COLO668 (cell line): ENCODE data around the gene DNAJC19.
A peak's percentile ranks its signal among the peaks of the same experiment; 100 is the strongest.
"Not testable (repeated sequence)": the region's sequence is repeated elsewhere in the genome, so short reads cannot be mapped to it uniquely, and the experiment has no call there.

Source experiments
- DNase-seq: peaks from one replicate; lab custom pipeline; 2025; ENCODE audit not compliant: unreplicated experiment; lab: John Stamatoyannopoulos, UW

DNAJC19 gene

DNA sequence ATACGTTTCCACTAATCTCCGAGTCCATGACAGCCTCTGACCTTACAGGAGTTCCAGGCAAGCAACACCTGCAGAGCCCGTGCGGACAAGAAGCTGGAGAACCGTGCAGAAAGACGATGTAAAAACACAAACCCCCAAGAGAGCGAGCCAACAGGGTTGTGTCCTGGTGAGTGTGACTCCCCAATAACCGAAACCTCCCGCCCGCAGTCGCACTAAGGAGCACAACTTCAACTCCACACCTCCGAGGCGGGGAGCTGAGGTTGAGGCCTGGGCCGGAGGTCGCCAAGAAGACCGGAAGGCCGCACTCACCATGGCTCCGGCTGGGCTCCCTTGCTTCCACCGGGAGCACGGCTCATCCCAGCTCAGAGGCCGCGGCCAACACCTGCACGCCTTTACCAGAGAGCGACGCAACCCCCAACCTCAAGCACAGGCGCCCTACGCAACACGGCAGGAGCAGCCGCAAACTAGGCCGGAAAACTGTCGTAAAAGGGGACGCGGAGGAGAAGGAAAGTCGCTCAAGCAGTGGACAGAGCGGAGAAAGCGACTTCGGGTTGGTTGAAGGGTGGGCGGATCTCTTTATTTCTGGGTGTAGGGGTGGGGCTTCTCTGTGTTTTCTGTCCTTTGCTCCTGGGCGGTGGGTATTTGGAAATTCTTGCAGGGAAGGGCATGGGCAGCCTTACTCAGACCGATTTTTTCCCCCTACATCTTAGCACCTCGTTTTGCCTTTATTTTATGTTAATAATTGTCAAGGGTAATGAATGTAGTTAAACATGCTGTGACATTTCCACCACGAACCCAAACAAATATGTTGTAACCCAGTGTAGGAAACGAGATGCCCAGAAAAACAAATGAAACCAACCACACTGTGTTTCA lies at the start of gene DNAJC19:
Gene DNAJC19, minus strand, starts transcription at position 446 of the 873 bp plus-strand sequence. Its CDS starts 134 bp downstream, at position 312.
- peak; percentile 89 for DNase-seq

DNA sequence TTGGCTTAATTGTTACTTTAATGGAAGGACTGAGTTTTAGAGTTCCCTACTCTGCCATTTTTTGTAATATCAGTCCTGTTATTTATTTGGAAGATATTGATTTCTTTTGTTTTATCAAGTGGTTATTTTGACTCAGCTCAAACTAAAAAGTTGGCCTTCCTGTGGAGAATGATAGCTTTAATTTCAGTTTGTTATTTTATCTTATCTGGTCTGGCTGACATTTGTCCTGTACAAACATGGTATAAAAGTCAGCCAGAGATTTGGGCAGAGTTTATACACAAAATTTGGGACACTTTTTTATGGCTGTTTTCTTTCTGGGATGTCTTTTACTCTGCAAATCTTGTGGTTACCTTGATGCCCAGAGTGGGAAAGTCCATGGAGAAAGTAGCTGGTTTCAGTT lies 41.4 kb upstream of the DNAJC19 start:
- no peak for DNase-seq

DNA sequence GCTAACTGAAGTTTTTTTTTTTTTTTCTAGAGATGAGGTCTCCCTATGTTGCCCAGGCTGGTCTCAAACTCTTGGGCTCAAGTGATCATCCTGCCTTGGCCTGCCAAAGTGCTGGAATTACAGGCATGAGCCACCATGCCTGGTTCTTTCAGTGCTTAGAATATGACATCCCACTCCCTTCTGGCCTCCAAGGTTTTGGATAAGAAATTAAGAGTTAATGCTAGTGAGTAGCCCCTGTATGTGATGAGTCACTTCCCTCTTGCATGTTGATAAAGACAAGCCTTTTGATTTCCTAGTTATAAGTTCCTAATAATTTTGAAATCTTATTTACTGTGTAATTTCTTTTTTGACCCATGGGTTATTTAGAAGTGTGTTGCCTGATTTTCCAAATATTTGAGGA lies 35.7 kb upstream of the DNAJC19 start:
- no peak for DNase-seq

DNA sequence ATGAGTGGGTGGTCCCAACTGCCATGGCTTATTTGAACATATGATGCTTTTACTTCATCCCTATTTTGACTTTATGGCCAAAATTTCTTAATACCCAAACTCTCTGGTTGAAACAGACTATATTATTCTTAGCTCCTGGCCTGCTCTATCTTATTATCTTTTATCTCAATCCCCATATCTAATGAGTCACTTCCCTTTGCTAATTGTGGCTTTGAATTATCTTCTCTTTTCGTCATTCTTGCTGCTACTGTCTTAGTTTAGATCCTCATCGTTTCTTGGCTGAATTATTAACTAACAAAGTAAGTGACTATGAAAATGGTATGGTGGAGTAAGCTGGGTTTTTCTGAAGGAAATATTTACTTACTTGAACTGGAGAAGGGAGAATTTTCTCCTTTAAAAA lies 28.2 kb upstream of the DNAJC19 start:
- DNase-seq: no peak

DNA sequence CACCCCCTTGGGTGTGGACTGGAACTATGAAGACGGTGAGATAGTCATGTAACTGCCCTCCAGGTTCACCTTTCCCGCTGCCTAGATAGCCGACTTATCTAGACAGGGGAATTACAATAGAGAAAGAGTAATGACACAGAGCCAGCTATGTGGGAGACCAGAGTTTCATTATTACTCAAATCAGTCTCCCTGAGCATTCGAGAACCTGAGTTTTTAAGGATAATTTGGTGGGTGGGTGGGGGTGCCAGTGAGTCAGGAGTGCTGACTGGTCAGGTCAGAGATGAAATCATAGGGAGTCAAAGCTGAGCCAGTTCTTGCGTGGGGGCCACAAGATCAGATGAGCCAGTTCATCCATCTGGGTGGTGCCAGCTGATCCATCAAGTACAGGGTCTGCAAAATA lies 19.7 kb upstream of the DNAJC19 start:
- no peak for DNase-seq

DNA sequence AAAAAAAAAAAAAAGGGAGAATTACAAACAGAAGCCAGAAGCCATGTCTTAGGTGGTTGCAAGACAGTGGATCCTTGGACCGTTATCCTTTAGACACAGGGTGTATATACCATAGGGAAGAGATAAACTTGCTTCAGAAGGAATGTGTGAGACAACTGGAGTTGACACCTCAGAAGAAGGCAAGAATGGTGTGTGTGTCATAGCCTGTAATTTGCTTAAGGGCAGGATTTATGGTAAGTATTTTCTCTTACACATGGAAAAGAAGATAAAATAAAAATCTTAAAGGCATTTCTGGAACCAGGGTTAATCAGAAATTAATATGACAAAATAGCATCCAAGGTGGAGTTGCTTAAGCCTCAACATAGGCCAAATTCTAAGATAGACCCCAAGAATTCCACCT lies 19.3 kb upstream of the DNAJC19 start:
- DNase-seq: no peak

DNA sequence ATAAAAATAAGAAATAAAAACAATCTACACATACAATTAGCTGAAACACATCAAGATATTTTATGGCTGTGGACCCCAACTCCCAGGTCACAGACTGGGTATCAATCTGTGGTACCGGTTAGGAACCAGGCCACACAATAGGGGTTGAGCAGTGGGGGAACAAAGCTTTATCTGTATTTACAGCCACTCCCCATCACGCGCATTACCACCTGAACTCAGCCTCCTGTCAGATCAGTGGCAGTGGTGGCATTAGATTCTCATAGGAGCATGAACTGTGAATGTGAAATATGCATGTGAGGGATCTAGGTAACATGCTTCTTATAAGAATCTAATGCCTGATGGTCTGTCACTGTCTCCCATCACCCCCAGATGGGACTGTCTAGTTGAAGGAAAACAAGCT lies 17.7 kb upstream of the DNAJC19 start:
- no peak for DNase-seq

DNA sequence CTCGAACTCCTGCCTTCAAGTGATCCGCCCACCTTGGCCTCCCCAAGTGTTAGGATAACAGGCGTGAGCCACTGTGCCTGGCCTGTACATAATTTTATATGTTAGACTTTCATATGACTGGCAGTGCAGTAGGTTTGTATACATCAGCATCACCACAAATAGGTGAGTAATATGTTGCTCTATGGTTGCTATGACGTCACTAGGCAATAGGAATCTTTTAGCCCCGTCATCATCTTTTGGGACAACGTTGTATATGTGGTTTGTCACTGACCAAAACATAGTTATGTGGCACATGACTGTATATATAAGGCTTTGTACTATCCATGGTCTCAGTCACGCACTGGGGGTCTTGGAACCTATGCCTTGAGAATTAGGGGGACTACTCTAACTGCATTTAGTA lies 17.0 kb upstream of the DNAJC19 start:
- no peak for DNase-seq

DNA sequence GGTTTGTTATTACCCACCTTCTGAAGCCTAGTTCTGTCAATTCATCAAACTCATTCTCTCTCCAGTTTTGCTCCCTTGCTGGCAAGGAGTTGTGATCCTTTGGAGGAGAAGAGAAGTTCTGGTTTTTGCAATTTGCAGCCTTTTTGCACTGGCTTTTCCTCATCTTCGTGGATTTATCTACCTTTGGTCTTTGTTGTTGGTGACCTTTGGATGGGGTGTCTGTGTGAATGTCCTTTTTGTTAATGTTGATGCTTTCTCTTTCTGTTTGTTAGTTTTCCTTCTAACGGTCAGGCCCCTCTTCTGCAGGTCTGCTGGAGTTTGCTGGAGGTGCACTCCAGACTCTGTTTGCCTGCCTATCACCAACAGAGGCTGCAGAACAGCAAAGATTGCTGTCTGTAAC lies 13.9 kb upstream of the DNAJC19 start:
- not testable (repeated sequence) for DNase-seq

DNA sequence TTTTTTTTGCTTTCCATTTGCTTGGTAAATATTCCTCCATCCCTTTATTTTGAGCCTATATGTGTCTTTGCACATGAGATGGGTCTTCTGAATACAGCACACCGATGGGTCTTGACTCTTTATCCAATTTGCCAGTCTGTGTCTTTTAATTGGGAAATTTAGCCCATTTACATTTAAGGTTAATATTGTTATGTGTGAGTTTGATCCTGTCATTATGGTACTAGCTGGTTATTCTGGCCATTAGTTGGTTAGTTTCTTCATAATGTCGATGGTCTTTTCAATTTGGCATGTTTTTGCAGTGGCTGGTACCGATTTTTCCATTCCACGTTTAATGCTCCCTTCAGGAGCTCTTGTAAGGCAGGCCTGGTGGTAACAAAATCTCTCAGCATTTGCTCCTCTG lies 12.8 kb upstream of the DNAJC19 start:
- not testable (repeated sequence) for DNase-seq

DNA sequence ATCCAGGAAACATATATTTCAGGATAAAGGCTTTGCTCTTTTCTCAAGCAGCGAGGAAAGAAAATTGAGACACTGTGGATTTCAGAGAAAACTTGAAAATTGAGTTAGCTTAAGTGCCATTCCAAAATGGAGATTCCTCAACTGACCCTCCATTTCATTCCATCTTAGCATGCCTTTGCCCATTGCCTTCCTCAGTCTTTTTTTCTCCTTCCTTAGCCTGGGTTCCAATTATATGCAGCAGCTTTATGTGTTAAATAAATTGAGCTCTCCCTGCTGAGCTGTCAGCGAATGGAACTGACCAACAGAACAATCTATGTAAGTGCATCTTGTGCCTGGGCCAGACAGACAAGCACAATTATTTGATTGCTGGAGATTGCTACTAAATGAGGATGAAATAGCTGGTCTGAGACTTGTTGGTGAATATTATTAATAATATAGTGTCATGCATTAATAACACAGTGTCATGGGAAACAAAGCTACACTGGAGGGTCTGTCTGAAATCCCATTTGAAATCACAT lies 6.9 kb upstream of the DNAJC19 start:
- DNase-seq: no peak

DNA sequence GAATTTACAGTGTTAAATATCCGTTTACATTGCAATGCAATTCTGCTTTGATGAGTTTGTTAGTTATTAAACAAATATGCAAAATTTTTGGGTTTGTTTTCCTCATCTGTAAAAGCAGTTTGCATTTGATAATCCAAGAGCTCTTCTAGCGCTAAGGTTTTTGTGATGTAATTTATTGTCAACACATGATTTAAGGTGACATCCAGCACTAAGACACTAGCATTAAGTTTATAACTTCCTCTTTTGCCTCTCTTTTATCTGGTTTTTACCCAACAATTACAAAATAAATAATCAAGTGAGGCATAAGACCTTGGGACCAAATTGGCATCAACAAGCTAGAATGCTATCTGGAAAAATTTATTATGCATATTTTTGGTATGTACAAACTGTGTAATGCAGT lies 969 bp upstream of the DNAJC19 start:
- no peak for DNase-seq

DNA sequence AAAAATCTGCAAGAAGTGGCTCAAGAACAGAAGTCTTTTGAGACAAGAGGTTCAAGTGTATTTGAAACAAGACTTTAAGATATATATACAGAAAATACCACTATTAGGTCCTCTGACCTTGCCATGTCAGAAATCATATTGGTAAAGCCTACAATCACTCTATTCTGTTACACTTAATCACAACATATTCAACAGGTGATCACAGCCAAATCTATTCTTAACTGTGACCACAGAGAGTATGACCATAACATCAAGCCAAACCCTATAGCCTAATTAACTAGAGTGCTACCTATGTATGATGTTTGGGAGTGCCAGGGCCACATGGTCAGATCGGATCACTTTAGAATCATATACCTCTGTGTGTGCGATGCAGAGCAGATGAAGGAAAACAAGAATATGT lies 2.2 kb downstream of the DNAJC19 start:
- no peak for DNase-seq

DNA sequence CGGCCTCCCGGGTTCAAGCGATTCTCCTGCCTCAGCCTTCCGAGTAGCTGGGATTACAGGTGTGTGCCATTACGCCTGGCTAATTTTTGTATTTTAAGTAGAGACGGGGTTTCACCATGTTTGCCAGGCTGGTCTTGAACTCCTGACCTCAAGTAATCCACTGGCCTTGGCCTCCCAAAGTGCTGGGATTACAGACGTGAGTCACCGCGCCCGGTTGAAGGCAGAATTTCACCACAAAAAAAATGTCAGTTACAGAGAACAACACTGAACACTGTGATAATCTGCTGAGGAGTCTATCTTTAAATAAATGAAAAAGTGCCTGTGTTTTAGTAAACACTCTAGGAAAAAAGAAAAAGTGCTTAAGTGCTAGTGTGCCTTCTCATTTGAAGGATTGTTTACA lies 3.2 kb downstream of the DNAJC19 start:
- DNase-seq: not testable (repeated sequence)

DNA sequence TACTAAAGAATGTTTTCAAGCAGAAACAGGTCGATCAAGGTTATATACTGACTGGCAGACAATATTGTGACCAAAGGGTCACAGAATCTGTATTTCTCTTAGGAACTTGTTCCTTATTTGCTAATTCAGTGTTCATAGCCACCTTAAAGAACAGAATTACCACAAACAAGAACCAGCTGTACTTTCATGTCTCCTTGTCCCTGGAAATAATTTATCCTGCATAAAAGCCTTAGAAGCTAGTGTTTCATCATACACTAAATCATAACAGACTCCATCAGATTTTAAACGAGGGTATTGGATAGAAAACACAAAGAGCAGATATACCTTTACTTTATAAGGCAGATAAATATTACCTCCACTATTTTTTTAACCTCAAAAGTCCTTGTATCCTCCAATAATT lies 6.4 kb downstream of the DNAJC19 start:
- no peak for DNase-seq

DNA sequence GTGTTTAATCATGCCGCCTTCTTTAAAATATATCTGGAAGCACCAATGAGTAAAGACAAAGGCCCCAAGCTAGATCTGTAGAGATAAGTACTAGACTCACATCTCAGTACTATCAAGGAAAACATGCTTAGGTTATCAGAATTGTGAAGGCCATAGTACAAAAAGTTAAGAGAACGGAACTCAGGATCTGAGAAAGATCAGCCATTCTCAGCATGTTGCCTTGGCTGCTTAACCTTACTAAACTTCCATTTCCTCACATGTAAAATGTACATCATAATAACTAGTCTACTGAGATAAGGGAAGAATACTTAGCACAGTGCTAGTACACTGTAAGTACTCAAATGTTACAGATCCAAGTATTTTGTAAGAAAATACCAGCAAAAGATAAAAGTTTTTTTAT lies 7.6 kb downstream of the DNAJC19 start:
- DNase-seq: no peak

DNA sequence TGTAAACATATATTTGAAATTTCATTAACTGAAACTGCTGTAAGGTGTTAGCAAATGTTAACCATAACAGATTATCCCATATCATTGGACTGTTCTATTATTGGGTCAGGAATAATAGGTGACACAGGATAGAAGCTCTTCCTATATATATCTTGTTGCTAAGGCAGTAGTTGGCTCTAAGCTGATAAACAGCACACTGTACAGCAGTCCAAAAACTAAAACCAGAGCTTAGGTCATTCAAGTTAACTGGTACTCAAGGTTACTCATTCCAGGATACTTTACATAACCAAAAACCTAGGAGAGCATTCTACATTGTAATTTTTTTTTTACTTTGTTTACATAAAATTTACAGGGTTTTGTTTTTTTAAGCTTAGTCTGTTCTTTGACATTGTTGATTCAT lies 8.9 kb downstream of the DNAJC19 start:
- no peak for DNase-seq

DNA sequence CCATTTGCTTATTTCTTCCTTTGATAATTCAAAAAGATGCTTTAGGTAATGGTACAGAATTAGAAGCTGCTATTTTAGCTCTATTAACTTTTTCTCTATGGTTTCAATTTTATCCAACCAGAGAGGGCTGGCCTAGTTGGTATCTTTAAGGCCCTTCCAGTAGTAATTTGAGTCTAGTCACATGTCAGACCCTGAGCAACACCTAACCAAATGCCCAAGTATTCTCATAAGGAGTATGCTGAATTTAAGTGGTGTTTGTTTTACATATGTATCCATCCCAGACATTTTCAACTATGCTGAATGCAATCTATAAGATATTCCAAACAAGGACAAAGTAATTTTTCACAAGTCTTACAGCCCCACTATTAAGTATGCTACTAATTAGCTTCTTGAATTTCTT lies 9.6 kb downstream of the DNAJC19 start:
- no peak for DNase-seq

DNA sequence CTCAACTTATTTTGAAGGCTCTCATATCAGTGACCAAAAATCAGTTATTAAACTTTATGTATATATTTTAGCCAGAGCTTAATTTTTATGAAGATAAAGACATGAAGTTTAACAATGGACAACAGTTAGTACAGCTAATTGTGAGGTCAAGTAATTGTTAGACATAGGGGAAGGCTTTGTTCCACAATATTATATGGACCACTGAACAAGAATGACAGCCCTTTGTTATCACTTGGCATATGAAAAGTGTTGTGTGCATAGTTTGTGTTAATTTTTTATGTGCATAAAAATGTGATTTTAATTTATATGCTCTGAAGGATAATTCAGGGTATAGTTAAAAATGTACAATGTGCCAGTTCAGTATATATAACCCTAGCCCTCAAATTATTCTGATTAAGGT lies 12.0 kb downstream of the DNAJC19 start:
- DNase-seq: no peak

DNA sequence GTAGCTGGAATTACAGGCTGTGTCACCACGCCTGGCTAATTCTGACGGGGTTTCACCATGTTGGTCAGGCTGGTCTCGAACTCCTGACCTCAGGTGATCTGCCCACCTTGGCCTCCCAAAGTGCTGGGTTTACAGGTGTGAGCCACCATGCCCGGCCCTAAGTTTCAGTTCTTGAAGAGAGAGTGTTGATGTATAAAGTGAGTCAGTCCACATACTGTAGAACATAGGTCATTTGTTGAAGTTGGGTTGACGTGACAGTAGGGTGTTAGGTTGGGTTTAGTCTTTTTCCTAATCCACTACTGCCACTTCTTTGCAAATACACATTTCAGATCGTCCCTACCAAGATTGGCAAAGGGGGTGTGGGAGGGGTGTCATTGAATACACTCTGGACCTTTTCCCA lies 15.2 kb downstream of the DNAJC19 start:
- DNase-seq: no peak

DNA sequence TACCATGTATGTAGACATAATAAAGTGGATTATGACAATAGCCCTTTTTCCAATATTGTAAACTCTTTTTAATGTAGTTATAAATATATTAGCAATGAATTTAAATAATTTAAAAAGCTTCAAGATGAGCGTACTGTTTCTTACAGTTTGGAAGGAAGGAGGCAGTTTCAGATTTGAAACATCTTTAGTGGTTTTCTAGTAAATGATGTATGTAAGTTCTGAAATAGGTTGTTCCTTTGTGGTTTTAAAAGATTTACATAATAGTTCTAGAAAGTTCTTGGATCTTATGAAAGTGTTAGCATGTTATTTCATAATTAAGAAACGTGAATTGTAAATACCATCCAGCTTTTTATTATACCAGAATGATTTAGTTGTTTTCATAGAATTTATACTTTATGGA lies 16.0 kb downstream of the DNAJC19 start:
- no peak for DNase-seq

DNA sequence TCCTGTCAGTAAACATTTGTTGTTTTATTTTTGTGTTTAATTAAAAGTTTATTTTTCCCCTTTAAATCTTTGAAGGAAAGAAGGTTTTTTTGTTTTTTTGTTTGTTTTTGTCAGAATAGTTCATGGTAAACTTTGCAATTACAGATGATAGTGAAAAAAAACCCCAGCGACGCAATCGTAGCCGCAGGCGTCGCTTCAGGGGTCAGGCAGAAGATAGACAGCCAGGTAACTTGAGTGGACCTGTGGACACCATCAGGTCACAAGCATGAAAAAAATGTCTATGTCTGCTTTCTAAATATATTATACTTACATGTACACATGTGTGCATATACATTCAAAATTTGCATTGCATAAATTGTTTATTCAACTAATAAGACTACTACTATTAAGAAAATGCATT lies 18.6 kb downstream of the DNAJC19 start:
- no peak for DNase-seq

DNA sequence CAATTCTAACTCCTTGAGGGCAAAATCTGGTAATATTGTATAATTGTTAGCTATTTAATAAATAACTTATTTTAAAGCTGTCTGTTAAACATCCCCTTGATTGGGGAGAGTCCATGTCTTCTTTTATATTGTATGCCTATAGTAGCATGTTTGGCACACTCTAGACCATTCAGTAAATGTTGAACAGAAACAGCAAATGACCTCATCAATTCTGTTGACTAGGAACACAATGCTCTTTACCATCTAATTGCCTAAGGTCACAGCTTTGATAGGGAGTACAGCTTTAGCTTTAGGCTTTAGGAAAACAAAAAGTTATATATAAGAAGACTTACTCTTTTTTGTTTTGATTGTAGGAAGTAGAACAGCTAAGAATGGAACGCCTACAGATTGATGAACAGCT lies 27.0 kb downstream of the DNAJC19 start:
- DNase-seq: no peak
